GM18511 (cell line): ENCODE measurements around the gene FLAD1.

Experiments
- ATAC-seq: cut with Tn5 transposase; IDR thresholded peaks from one replicate; pipeline ENCODE4 v1.9.1; 2021; ENCODE audit warnings: mild to moderate bottlenecking, moderate library complexity; ENCODE audit not compliant: unreplicated experiment

FLAD1 gene

GRCh38 chr1:155002464-155003226, 19.5 kb downstream of the FLAD1 start, which contains the start of gene ZBTB7B:
ZBTB7B (plus strand) TSS chr1:155002802; CDS start chr1:155014661, 11,859 bp downstream.
- ATAC-seq, result no peak

GRCh38 chr1:155003227-155003765, 20.2 kb downstream of the FLAD1 start:
- ATAC-seq, result no peak

GRCh38 chr1:155003766-155004351, 20.7 kb downstream of the FLAD1 start:
- no peak for ATAC-seq

GRCh38 chr1:155004352-155005075, 21.4 kb downstream of the FLAD1 start:
- no peak for ATAC-seq

GRCh38 chr1:155005076-155006011, 22.2 kb downstream of the FLAD1 start:
- no peak for ATAC-seq

GRCh38 chr1:155006601-155007101, 23.5 kb downstream of the FLAD1 start:
- ATAC-seq, result no peak

GRCh38 chr1:155007251-155007828, 24.2 kb downstream of the FLAD1 start:
- ATAC-seq, result no peak

GRCh38 chr1:155008015-155008941, 25.1 kb downstream of the FLAD1 start:
- no peak for ATAC-seq

- ATAC-seq, result no peak
Measured at GRCh38 chr1:155009221-155009711, 26.1 kb downstream of the FLAD1 start.

- no peak for ATAC-seq
Measured at GRCh38 chr1:155009742-155010141, 26.6 kb downstream of the FLAD1 start.

GRCh38 chr1:155010211-155010918, 27.2 kb downstream of the FLAD1 start:
- ATAC-seq, result no peak

GRCh38 chr1:155011004-155011416, 27.9 kb downstream of the FLAD1 start:
- no peak for ATAC-seq

GRCh38 chr1:155011437-155012025, 28.4 kb downstream of the FLAD1 start:
- no peak for ATAC-seq

- no peak for ATAC-seq
Measured at GRCh38 chr1:155012026-155012546, 28.9 kb downstream of the FLAD1 start.

- ATAC-seq, result no peak
Measured at GRCh38 chr1:155012776-155013602, 29.8 kb downstream of the FLAD1 start.

- ATAC-seq, result no peak
Measured at GRCh38 chr1:155013632-155014031, 30.5 kb downstream of the FLAD1 start.
